Measurements from ENCODE around the gene COL6A3.

COL6A3 gene

GRCh38 chr2:237301595-237301994 is 112.4 kb downstream of the COL6A3 start:
- Histone ChIP-seq H3K9me3 (ENCODE audit: insufficient read depth, low read depth, low read length) (no peaks in the 10 kb centered on the region; the same call in 1 of the 2 replicates), H3K79me2 (ENCODE audit: insufficient read depth, low read length) (no peaks in the 10 kb centered on the region), H3K9ac (ENCODE audit: low read depth, low read length, poor library complexity, severe bottlenecking) (no peak overlapping the region), H3K4me3 (ENCODE audit: low read length, poor library complexity, severe bottlenecking) (no peak overlapping the region), H3K4me1 (ENCODE audit: insufficient read depth, low read length, poor library complexity, severe bottlenecking) (no peaks in the 10 kb centered on the region), H3K36me3 (ENCODE audit: insufficient read depth, low read length) (no peaks in the 10 kb centered on the region), H3K27me3 (ENCODE audit: insufficient read depth, low read length, poor library complexity, severe bottlenecking) (no peaks in the 10 kb centered on the region), H3F3A (ENCODE audit: low read depth) (no peaks in the 10 kb centered on the region), H3K4me2 (ENCODE audit: low read depth, low read length, poor library complexity, severe bottlenecking) (no peak overlapping the region), H3K9me2 (replicated peaks; ENCODE audit: low read depth, low read length) (no peaks in the 10 kb centered on the region), H4K20me1 (ENCODE audit: insufficient read depth, low read length, poor library complexity, severe bottlenecking) (no peaks in the 10 kb centered on the region), H2AFZ (ENCODE audit: low read length) (no peak overlapping the region)
- no peak for TF ChIP-seq CTCF (conservative IDR thresholded peaks at IDR 0.05; ENCODE audit: low read length)
- TF ChIP-seq EZH2phosphoT487 (IDR thresholded peaks at IDR 0.05; ENCODE audit: borderline replicate concordance): no peak

- Histone ChIP-seq H3K27me3 (ENCODE audit: insufficient read depth, low read length, poor library complexity, severe bottlenecking) (no peaks in the 10 kb centered on the region), H4K20me1 (ENCODE audit: insufficient read depth, low read length, poor library complexity, severe bottlenecking) (no peaks in the 10 kb centered on the region), H3K9me3 (ENCODE audit: insufficient read depth, low read depth, low read length) (no peaks in the 10 kb centered on the region; the same call in 1 of the 2 replicates), H3K4me3 (ENCODE audit: low read length, poor library complexity, severe bottlenecking) (no peak overlapping the region), H3K9me2 (replicated peaks; ENCODE audit: low read depth, low read length) (no peaks in the 10 kb centered on the region), H3K9ac (ENCODE audit: low read depth, low read length, poor library complexity, severe bottlenecking) (no peak overlapping the region), H3F3A (ENCODE audit: low read depth) (no peaks in the 10 kb centered on the region), H3K4me2 (ENCODE audit: low read depth, low read length, poor library complexity, severe bottlenecking) (no peak overlapping the region), H2AFZ (ENCODE audit: low read length) (no peak overlapping the region), H3K36me3 (ENCODE audit: insufficient read depth, low read length) (no peaks in the 10 kb centered on the region), H3K4me1 (ENCODE audit: insufficient read depth, low read length, poor library complexity, severe bottlenecking) (no peaks in the 10 kb centered on the region), H3K79me2 (ENCODE audit: insufficient read depth, low read length) (no peaks in the 10 kb centered on the region)
- TF ChIP-seq EZH2phosphoT487 (IDR thresholded peaks at IDR 0.05; ENCODE audit: borderline replicate concordance) (no peak), CTCF (conservative IDR thresholded peaks at IDR 0.05; ENCODE audit: low read length) (no peak)
Measured at GRCh38 chr2:237300739-237301138, 113.2 kb downstream of the COL6A3 start.

GRCh38 chr2:237299906-237300305 is 114.1 kb downstream of the COL6A3 start:
- H3K9me3 ChIP-seq (ENCODE audit: insufficient read depth, low read depth, low read length): no peaks in the 10 kb centered on the region; the same call in 1 of the 2 replicates
- no peaks in the 10 kb centered on the region for H3K4me1 ChIP-seq (ENCODE audit: insufficient read depth, low read length, poor library complexity, severe bottlenecking)
- H3K36me3 ChIP-seq (ENCODE audit: insufficient read depth, low read length): no peaks in the 10 kb centered on the region
- H3K9me2 ChIP-seq (replicated peaks; ENCODE audit: low read depth, low read length): no peaks in the 10 kb centered on the region
- H4K20me1 ChIP-seq (ENCODE audit: insufficient read depth, low read length, poor library complexity, severe bottlenecking): no peaks in the 10 kb centered on the region
- H3K4me2 ChIP-seq (ENCODE audit: low read depth, low read length, poor library complexity, severe bottlenecking): no peak overlapping the region
- no peaks in the 10 kb centered on the region for H3F3A ChIP-seq (ENCODE audit: low read depth)
- H3K9ac ChIP-seq (ENCODE audit: low read depth, low read length, poor library complexity, severe bottlenecking): no peak overlapping the region
- H2AFZ ChIP-seq (ENCODE audit: low read length): no peak overlapping the region
- H3K4me3 ChIP-seq (ENCODE audit: low read length, poor library complexity, severe bottlenecking): no peak overlapping the region
- H3K79me2 ChIP-seq (ENCODE audit: insufficient read depth, low read length): no peaks in the 10 kb centered on the region
- TF ChIP-seq CTCF (conservative IDR thresholded peaks at IDR 0.05; ENCODE audit: low read length) (no peak), EZH2phosphoT487 (IDR thresholded peaks at IDR 0.05; ENCODE audit: borderline replicate concordance) (no peak)
- H3K27me3 ChIP-seq (ENCODE audit: insufficient read depth, low read length, poor library complexity, severe bottlenecking): no peaks in the 10 kb centered on the region

Measured in Loucy (cell line).